Testis (tissue), 3 donors: ENCODE data around the gene KPNB1. TPM values are rescaled to one million over a fixed set of nuclear protein-coding genes. Genes with fewer than 3 reads are reported as not detected.
A peak's percentile ranks its signal among the peaks of the same experiment; 100 is the strongest.

ENCODE experiments used
- DNase-seq: peaks from one replicate; pipeline ENCODE4 v3.0.0-alpha.2; 2019
- H3K27ac ChIP-seq, 2 donors: fragments of 200-600 bp; sonication (generic); one replicate each; pipeline ENCODE4 v1.5.1; 2019
- H3K27me3 ChIP-seq: fragments of 200-600 bp; sonication (generic); one replicate; pipeline ENCODE4 v1.5.1; 2019
- H3K36me3 ChIP-seq: fragments of 200-600 bp; sonication (generic); one replicate; pipeline ENCODE4 v1.5.1; 2017; ENCODE audit warnings: low read depth; ENCODE audit errors: missing control alignments
- H3K4me1 ChIP-seq: fragments of 200-600 bp; sonication (generic); one replicate; pipeline ENCODE4 v1.5.1; 2019
- H3K4me3 ChIP-seq, 2 donors: fragments of 200-600 bp; sonication (generic); one replicate each; pipeline ENCODE4 v1.5.1; 2017 to 2019
- H3K9me3 ChIP-seq: fragments of 200-600 bp; sonication (generic); one replicate; pipeline ENCODE4 v1.5.1; 2017
- POLR2A ChIP-seq: fragments of 450-650 bp; IDR thresholded peaks from one replicate; pipeline ENCODE4 v1.6.1; 2017; ENCODE audit warnings: antibody characterized with exemption, mild to moderate bottlenecking, moderate library complexity
- WGBS, 2 donors: methylation state at CpG; one replicate each; pipeline ENCODE4 v1.1.5; 2018; 5-methylcytosine and 5-hydroxymethylcytosine counted together
- intact Hi-C: fragments of 100-400 bp; cut with DNase I; formaldehyde crosslinking; loops from one replicate; pipeline ENCODE4 v1.15.1; 2023; ENCODE audit warnings: low total_unique reads
- polyA plus RNA-seq: library from polyadenylated mRNA; stranded (reverse); fragments of 350-450 nt; fragmentation: Illumina TruSeq; extraction: RNeasy Lipid Tissue Mini Kit (QIAGEN cat#74804); gene quantifications from one replicate; pipeline ENCODE4 v1.2.3, GENCODE V29; 2014; ENCODE audit warnings: low read depth, low replicate concordance; ENCODE audit not compliant: insufficient read depth
- total RNA-seq, 2 donors: library from RNA; depleted of rRNA; stranded (reverse); fragments of >200 nt; gene quantifications; one replicate each; pipeline ENCODE4 v1.2.3, GENCODE V29; 2016
- TF ChIP-seq, protein P1 (sequence below), 3 experiments: fragments of 450-650 bp in 2 of 3; fragments of 200-600 bp in 1 of 3; sonication (generic) in 1 of 3; IDR thresholded peaks; one replicate each; pipeline ENCODE4 v1.5.1; 2016 to 2019; ENCODE audit warnings: antibody characterized with exemption in 3 of 3, mild to moderate bottlenecking in 2 of 3, moderate library complexity in 1 of 3

The KPNB1 gene
- total and polyA plus RNA-seq, 3 donors from 2014 or later = 262 to 391 (median 299) TPM

DNA sequence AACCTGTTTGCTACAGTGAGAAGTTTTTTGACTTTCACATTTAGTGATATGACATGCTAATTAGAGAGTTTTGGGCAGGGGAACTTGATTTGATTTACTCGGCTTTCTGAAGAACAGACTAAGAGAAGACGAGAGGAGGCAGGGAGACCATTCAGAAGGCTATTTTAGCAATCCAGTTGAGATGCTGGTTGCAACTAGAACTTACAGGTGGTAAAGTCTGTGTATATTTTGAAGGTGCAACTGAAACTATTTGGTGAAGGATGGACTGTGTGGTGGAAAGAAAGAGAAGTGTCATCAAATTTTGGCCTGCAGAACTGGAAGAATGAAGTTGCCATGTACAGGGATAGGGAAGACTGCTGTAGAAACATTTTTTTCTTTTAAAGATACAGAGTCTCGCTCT, 42.2 kb upstream of the KPNB1 start:
- Histone ChIP-seq H3K4me1 (peaks cover 5% of the 10 kb centered on the region), H3K27ac (no peak overlapping the region), H3K27me3 (no peaks in the 10 kb centered on the region), H3K4me3 (no peak overlapping the region), H3K36me3 (no peaks in the 10 kb centered on the region), H3K9me3 (no peaks in the 10 kb centered on the region)
- intact Hi-C loops = no loop called here
- 83 to 91% methylated on average over 3 of the region's 3 CpGs for WGBS, 2 donors
- no peak for DNase-seq
- TF ChIP-seq POLR2A = no peak
- TF ChIP-seq, protein P1, sequence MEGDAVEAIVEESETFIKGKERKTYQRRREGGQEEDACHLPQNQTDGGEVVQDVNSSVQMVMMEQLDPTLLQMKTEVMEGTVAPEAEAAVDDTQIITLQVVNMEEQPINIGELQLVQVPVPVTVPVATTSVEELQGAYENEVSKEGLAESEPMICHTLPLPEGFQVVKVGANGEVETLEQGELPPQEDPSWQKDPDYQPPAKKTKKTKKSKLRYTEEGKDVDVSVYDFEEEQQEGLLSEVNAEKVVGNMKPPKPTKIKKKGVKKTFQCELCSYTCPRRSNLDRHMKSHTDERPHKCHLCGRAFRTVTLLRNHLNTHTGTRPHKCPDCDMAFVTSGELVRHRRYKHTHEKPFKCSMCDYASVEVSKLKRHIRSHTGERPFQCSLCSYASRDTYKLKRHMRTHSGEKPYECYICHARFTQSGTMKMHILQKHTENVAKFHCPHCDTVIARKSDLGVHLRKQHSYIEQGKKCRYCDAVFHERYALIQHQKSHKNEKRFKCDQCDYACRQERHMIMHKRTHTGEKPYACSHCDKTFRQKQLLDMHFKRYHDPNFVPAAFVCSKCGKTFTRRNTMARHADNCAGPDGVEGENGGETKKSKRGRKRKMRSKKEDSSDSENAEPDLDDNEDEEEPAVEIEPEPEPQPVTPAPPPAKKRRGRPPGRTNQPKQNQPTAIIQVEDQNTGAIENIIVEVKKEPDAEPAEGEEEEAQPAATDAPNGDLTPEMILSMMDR (IDR thresholded peaks at IDR 0.05) = no peak

DNA sequence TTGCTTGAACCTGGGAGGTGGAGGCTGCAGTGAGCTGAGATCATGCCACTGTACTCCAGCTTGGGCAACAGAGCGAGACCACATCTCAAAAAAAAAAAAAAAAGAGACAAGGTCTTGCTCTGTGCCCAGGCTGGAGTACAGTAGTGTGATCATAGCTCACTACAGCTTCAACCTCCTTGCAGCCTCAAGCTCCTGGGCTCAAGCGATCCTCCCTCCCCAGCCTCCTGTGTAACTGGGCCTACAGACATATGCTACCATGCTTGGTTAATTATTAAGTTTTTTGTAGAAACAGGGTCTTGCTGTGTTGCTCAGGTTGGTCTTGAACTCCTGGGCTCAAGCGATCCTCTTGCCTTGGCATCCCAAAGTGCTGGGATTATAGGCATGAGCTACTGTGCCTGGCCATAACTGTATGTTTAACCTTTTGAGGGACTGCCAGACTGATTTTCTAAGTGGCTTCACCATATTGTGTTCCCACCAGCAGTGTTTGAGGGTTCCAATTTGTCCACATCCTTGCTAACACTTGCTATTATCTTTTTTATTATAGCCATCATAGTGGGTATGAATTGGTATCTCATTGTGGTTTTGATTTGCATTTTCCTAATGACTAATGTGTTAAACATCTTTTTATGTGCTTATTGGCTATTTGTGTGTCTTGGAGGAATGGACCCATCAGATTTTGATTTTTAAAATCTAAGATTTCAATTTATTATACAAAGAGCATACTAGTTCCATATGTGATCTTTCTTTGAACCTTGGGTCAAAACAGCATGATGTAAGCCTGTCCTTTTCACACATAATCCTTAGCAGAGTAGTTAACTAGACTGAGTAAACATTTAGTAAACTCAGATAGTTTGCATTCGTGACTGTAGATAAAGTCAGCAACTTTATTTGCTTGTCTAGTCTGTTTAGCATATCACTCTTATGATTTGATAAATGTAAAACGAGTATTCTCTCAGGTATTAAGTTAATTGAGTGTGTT, 38.1 kb upstream of the KPNB1 start:
- Histone ChIP-seq H3K36me3 (no peaks in the 10 kb centered on the region), H3K4me1 (no peaks in the 10 kb centered on the region), H3K4me3 (no peak overlapping the region), H3K27me3 (no peaks in the 10 kb centered on the region), H3K27ac (no peak overlapping the region), H3K9me3 (no peaks in the 10 kb centered on the region)
- DNase-seq = no peak
- intact Hi-C loops = no loop called here
- WGBS, 2 donors = 86 to 91% methylated on average over 5 of the region's 5 CpGs
- no peak for TF ChIP-seq POLR2A
- TF ChIP-seq, protein P1 (IDR thresholded peaks at IDR 0.05) = no peak

DNA sequence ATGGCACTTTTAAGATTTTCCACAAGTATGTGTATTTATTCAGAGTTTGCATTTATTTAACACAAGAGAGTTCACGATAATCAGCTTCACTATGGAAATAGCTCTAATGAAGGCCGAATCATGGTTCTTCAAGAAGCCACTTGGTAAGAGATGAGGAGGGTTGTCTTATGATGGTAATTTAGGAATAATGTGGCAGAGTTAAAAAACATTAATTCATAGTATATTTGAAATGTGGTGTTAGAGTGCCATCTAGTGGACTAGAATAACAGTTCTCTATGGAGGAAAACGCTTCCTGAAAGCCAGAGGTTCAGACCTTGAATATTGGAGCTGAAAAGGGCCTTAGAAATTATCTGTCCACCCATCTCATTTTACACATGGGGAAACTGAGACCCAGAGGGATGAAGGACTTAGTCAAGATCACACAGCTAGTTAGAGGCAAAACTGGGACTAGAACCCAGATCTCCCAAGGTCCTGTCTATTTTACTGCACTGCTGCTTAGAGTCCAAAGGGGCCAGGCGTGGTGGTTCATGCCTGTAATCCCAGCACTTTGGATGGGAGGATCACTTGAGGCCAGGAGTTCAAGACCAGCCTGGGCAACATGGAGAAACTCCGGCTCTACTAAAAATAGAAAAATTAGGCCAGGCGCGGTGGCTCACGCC, 33.8 kb upstream of the KPNB1 start:
- no peak for TF ChIP-seq POLR2A
- TF ChIP-seq, protein P1 (IDR thresholded peaks at IDR 0.05) = peak; percentile 70 to 79 (median 72)
- no peaks in the 10 kb centered on the region for H3K27me3 ChIP-seq
- H3K27ac ChIP-seq = no peak overlapping the region
- WGBS, 2 donors = 74 to 75% methylated on average over 8 of the region's 8 CpGs
- intact Hi-C loops = no loop called here
- no peaks in the 10 kb centered on the region for H3K36me3 ChIP-seq
- no peak for DNase-seq
- no peak overlapping the region for H3K4me3 ChIP-seq
- no peaks in the 10 kb centered on the region for H3K4me1 ChIP-seq
- H3K9me3 ChIP-seq = no peaks in the 10 kb centered on the region

DNA sequence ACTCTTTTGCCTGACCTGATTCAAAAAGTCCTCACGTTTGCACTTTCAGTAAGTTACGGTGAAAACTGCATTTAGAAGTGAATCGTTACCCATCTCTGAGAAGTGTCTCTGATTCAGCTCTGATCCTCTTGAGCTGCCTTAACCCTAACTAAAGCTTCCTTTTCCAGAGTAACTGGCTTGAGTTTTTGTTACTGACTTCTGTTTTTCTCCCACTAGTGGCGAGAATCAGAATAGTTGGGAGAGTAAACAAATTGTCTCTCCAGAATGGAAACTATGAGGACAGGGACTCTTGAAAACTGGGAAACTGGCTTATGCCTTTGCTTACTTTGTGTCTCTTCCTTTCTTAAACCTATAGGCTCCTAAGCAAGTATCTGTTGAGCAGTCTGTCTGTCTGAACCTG, 31.3 kb upstream of the KPNB1 start:
- no peak for DNase-seq
- intact Hi-C loops = no loop called here
- Histone ChIP-seq H3K27ac (no peak overlapping the region), H3K36me3 (no peaks in the 10 kb centered on the region), H3K27me3 (no peaks in the 10 kb centered on the region), H3K9me3 (no peaks in the 10 kb centered on the region), H3K4me3 (no peak overlapping the region), H3K4me1 (no peaks in the 10 kb centered on the region)
- TF ChIP-seq POLR2A = no peak
- TF ChIP-seq, protein P1 (IDR thresholded peaks at IDR 0.05) = peak in 2 of 3 experiments; percentile 31 to 45
- 64 to 72% methylated on average over 4 of the region's 4 CpGs for WGBS, 2 donors
